SK-N-SH treated with all-trans-retinoic acid at 6 μM for 48 hours (cell line): ENCODE results near the gene CCDC102A.

Source experiments
- ATAC-seq: fragments of 200-7000 bp; cut with Tn5 transposase; 3 replicates; pipeline ENCODE4 v1.9.1; 2020; ENCODE audit warnings: mild to moderate bottlenecking, moderate library complexity
- ARNTL ChIP-seq: fragments of 450-650 bp; formaldehyde crosslinking; IDR thresholded peaks from 2 replicates; pipeline ENCODE4 v1.5.0; 2020; ENCODE audit warnings: low read depth, mild to moderate bottlenecking, moderate library complexity, borderline replicate concordance
- BACH2 ChIP-seq: fragments of 250-450 bp; sonication (Bioruptor Pico); IDR thresholded peaks from 2 replicates; pipeline ENCODE4 v1.9.0; 2021; ENCODE audit warnings: mild to moderate bottlenecking, borderline replicate concordance
- CREB5 ChIP-seq: fragments of 250-450 bp; sonication (Bioruptor Pico); IDR thresholded peaks from 2 replicates; pipeline ENCODE4 v1.5.1; 2020; ENCODE audit warnings: low read depth, mild to moderate bottlenecking, moderate library complexity
- CSDC2 ChIP-seq: fragments of 250-450 bp; sonication (Bioruptor Pico); IDR thresholded peaks from 2 replicates; pipeline ENCODE4 v1.5.0; 2020; ENCODE audit warnings: mild to moderate bottlenecking, moderate library complexity
- ESRRG ChIP-seq: fragments of 250-450 bp; sonication (Bioruptor Pico); IDR thresholded peaks from 2 replicates; pipeline ENCODE4 v1.6.1; 2021; ENCODE audit warnings: mild to moderate bottlenecking
- GLIS3 ChIP-seq: fragments of 250-450 bp; sonication (Bioruptor Pico); IDR thresholded peaks from 2 replicates; pipeline ENCODE4 v1.5.0; 2020; ENCODE audit warnings: mild to moderate bottlenecking, moderate library complexity
- OSR1 ChIP-seq: fragments of 250-450 bp; sonication (Bioruptor Pico); IDR thresholded peaks from 2 replicates; pipeline ENCODE4 v1.8.0; 2022; ENCODE audit warnings: moderate library complexity, mild to moderate bottlenecking, inconsistent platforms
- PATZ1 ChIP-seq: fragments of 250-450 bp; sonication (Bioruptor Pico); IDR thresholded peaks from 2 replicates; pipeline ENCODE4 v1.8.0; 2020; ENCODE audit warnings: mild to moderate bottlenecking, moderate library complexity, borderline replicate concordance
- POU6F1 ChIP-seq: fragments of 250-450 bp; sonication (Bioruptor Pico); IDR thresholded peaks from 2 replicates; pipeline ENCODE4 v1.8.0; 2021; ENCODE audit warnings: low read depth, mild to moderate bottlenecking, moderate library complexity, borderline replicate concordance
- PPARA ChIP-seq: fragments of 250-450 bp; sonication (Bioruptor Pico); IDR thresholded peaks from 2 replicates; pipeline ENCODE4 v1.5.0; 2020; ENCODE audit warnings: mild to moderate bottlenecking, borderline replicate concordance
- RARB ChIP-seq: fragments of 250-450 bp; sonication (Bioruptor Pico); IDR thresholded peaks from 2 replicates; pipeline ENCODE4 v1.8.0; 2021; ENCODE audit warnings: mild to moderate bottlenecking, moderate library complexity
- SNAI2 ChIP-seq: fragments of 250-450 bp; sonication (Bioruptor Pico); IDR thresholded peaks from 2 replicates; pipeline ENCODE4 v1.5.0; 2020; ENCODE audit warnings: mild to moderate bottlenecking, moderate library complexity
- TCF4 ChIP-seq: fragments of 250-450 bp; sonication (Bioruptor Pico); IDR thresholded peaks from 2 replicates; pipeline ENCODE4 v1.8.0; 2021; ENCODE audit warnings: mild to moderate bottlenecking, moderate library complexity, borderline replicate concordance
- TOX ChIP-seq: fragments of 250-450 bp; sonication (Bioruptor Pico); IDR thresholded peaks from 2 replicates; pipeline ENCODE4 v1.8.0; 2021; ENCODE audit warnings: mild to moderate bottlenecking, moderate library complexity, borderline replicate concordance
- TSHZ2 ChIP-seq: fragments of 250-450 bp; sonication (Bioruptor Pico); IDR thresholded peaks from 2 replicates; pipeline ENCODE4 v1.5.0; 2020; ENCODE audit warnings: mild to moderate bottlenecking, moderate library complexity
- ZC3H10 ChIP-seq: fragments of 250-450 bp; sonication (Bioruptor Pico); IDR thresholded peaks from 2 replicates; pipeline ENCODE4 v1.5.1; 2021; ENCODE audit warnings: mild to moderate bottlenecking, moderate library complexity
- ZFP3 ChIP-seq: fragments of 250-450 bp; sonication (Bioruptor Pico); IDR thresholded peaks from 2 replicates; pipeline ENCODE4 v1.5.0; 2020; ENCODE audit warnings: mild to moderate bottlenecking, moderate library complexity
- ZFP30 ChIP-seq: fragments of 450-650 bp; formaldehyde crosslinking; IDR thresholded peaks from 2 replicates; pipeline ENCODE4 v1.5.0; 2022; ENCODE audit warnings: mild to moderate bottlenecking, moderate library complexity
- ZNF70 ChIP-seq: fragments of 450-650 bp; formaldehyde crosslinking; IDR thresholded peaks from 2 replicates; pipeline ENCODE4 v1.5.0; 2020; ENCODE audit warnings: mild to moderate bottlenecking, moderate library complexity
- ZNF8 ChIP-seq: fragments of 450-650 bp; formaldehyde crosslinking; IDR thresholded peaks from 2 replicates; pipeline ENCODE4 v1.5.0; 2020; ENCODE audit warnings: mild to moderate bottlenecking, moderate library complexity

The CCDC102A gene

GRCh38 chr16:57575468-57576277 is 39.3 kb upstream of the CCDC102A start:
- ATAC-seq, result no peak
- TF ChIP-seq GLIS3 (CRISPR knock-in tag) (no peak), ZFP3 (CRISPR knock-in tag) (no peak), TSHZ2 (no peak), ESRRG (CRISPR knock-in tag) (no peak), CSDC2 (CRISPR knock-in tag) (no peak), SNAI2 (CRISPR knock-in tag) (no peak), PPARA (CRISPR knock-in tag) (no peak), ARNTL (CRISPR knock-in tag) (no peak), TOX (no peak), RARB (CRISPR knock-in tag) (no peak), CREB5 (no peak), ZFP30 (CRISPR knock-in tag) (no peak)

- TF ChIP-seq OSR1 (CRISPR knock-in tag), result no peak
- TF ChIP-seq ESRRG (CRISPR knock-in tag), result no peak
- no peak for TF ChIP-seq TSHZ2
- no peak for TF ChIP-seq ZNF8 (CRISPR knock-in tag)
- TF ChIP-seq RARB (CRISPR knock-in tag), result no peak
- no peak for ATAC-seq
Observed at GRCh38 chr16:57574646-57575467, 38.5 kb upstream of the CCDC102A start.

- ATAC-seq, result no peak
- TF ChIP-seq ZC3H10 (CRISPR knock-in tag) (no peak), POU6F1 (CRISPR knock-in tag) (no peak), OSR1 (CRISPR knock-in tag) (no peak), TCF4 (CRISPR knock-in tag) (no peak), ZNF70 (no peak), PATZ1 (CRISPR knock-in tag) (no peak), CREB5 (no peak), TOX (no peak), RARB (CRISPR knock-in tag) (no peak), CSDC2 (CRISPR knock-in tag) (no peak), BACH2 (CRISPR knock-in tag) (no peak)
Observed at GRCh38 chr16:57574086-57574485, 37.7 kb upstream of the CCDC102A start.
